ENCODE data around the gene ZBTB25.

Gene ZBTB25

DNA sequence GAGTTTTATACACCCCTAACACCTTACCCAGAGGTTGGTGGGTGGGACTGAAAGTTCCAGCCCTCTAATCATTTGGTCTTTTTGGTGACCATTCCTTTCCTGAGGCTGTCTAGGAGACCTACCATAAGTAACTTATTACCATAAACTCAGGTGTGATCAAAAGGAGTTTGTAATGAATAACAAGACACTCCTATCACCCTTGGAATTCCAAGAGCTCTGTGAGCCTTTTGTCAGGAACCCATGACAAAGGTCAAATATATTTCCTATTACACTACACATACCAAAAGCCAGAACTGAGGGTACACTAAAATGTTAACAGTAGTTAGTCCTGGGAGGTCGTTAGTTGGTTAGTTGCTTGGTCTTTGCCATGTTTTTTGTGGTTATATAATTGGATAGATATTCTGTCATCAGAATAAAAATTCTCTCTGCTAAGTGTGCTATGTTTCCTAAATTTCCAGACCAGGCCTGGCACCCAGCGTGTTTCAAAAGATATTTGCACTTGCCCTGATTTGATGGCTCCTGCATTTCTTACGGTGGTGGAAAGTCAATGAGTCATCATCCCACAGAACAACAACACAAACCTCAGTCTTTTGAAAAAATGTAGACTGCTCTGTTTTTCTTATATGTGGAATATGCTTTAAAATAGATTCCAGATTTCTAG is 65.3 kb downstream of the ZBTB25 start:
- no peak for DNase-seq

DNA sequence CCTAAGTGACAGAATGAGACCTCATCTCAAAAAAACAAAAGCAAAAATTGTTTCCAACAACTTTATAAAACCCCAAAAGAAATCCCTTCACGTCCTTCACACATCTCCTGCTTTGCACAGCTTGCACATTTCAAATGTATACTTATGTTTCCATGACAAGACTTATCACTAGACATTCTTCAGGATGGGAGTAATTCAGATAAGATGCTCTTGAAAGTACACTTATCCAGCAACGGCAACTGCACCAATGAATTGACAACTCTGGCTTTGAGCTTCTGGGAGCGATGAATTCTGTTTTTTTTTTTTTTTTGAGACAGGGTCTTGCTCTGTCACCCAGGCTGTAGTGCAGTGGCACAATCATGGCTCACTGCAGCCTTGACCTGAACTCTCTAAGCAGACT is 69.1 kb downstream of the ZBTB25 start:
- DNase-seq: no peak

DNA sequence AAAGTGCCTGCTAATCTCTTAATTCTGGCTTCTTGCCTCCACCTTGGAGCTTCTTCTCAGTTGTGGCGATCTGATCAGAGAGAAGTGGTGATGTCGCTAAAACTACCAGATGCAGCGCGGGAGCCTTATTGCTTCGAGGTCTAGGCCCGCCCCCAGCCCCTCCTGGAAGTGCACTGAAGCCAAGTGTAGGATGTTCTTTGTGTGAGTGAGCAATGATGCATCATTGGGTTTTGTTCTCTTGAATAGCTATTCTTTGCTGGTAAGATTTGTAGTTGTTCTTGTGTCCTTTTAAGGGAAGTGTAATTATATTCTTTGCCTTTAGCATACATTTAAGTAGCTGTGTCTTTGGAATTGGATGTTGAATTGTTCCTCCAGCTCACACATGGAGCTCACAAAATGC is 79.7 kb downstream of the ZBTB25 start:
- no peak for DNase-seq

DNA sequence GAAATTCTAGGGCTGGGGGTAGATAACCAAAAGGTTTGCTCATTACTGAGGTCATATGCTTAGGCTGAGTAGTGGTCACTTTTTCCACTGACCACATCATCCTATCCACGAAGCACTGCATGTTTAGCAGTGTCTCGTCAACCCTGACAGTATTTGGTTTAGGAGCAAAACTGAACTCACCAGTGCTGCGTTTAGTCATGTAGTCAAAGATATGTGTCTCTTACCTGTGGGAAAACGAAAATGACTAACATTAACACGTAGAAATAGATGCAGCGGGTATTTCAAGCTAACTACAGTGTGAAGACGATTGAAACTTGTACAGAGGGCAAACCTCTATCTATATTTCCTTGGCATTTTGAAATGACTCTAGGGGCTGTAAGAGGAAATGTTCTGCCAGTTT is 80.9 kb downstream of the ZBTB25 start:
- no peak for DNase-seq

DNA sequence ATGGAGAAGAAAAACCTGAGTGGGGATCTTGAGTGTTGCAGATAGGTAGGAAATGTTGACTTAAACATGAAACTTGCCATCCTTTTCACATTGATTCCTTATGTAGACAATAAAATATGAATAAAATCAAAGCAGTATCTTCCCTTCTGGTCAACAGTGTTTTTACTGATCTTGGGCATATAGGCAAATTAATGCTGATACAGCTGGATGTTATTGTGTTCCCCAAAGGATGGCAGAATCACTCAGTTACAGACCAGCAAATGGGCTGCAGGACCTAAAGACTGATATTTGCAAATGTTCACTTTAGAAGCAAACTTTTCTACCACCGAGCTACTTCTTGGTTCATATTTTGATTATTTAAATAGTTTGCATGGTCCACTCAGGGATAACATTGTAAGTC is 81.6 kb downstream of the ZBTB25 start:
- DNase-seq: no peak

DNA sequence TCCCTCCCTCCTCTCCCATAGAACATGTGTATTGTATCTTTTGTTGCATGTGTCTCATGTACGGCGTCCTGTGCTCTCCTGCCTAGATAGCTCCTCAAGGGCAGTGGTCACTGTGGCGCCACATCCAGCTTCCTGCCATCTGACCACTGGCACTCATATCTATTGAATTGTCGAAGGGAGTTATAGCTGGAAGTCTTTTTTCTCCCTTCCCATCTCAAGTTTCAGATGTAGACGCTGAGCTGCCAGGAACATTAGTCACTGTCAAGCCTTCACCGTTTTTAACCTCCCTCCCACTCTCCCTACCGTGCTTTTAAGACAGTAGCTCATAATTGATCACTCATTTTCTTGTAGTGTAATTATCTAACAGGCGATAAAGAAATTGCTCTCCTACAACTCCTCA is 82.5 kb downstream of the ZBTB25 start:
- DNase-seq: no peak

DNA sequence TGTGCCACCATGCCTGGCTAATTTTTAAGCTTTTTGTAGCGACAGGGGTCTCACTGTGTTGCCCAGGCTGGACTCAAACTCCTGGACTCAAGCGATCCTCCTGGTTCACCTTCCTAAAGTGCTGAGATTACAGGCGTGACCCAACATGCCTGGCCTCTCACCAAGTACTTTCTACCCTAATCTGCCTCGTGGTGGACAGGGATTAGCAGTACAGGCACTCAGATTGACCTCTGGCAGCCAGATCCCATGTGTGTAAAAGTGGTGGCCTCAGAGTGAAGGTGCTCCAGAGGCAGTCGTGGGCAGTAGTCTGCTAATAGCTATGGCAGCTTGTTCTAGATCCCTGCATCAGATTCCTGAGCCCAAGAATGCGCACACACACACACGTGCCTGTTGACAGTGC is 84.6 kb downstream of the ZBTB25 start:
- DNase-seq: no peak

DNA sequence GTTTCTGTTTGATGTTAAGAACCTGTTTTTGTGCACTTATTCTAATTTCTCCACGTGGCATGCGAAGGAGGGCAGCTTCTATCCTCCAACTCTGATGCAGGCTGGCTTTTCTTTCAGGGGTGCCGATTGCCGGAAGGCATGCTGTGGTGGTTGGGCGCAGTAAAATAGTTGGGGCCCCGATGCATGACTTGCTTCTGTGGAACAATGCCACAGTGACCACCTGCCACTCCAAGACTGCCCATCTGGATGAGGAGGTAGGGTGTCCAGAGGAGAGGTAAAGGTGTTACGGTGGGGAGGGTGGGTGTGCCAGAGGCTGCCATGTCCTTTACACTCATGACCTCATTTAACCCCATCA is 85.9 kb downstream of the ZBTB25 start:
- no peak for DNase-seq

DNA sequence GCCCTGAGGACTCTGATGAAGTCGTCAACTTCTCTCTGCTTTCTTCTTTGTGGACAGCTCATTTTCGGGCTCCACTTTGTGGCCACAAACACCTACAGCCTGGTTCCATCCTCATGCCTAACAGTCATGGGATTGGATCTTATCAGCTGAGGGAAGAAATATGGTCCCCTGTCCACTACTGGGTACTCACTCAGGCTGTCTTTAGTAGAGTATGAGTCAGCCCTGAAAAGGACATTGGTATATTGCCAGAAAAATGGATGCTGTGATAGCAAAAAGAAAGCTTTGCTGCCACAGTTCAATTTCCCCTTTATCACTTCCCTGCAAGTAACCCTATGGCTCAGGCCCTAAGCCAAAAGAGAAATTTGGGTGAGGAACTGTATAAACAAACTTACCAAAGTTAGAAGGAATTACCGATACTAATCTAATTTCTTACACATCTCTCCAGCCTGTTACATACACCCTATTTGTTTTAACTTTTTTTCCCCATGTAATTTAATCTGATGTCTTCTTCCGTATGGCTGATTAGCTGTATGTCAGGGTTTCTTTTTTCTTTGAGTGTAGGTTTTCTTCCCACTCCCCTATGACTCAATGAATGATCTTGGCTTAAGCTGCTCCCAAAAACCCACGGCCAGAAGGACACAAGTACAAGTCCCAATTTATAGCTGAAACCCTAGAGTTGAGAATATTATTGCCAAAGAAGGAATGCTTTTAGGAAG is 86.4 kb downstream of the ZBTB25 start:
- no peak for DNase-seq

DNA sequence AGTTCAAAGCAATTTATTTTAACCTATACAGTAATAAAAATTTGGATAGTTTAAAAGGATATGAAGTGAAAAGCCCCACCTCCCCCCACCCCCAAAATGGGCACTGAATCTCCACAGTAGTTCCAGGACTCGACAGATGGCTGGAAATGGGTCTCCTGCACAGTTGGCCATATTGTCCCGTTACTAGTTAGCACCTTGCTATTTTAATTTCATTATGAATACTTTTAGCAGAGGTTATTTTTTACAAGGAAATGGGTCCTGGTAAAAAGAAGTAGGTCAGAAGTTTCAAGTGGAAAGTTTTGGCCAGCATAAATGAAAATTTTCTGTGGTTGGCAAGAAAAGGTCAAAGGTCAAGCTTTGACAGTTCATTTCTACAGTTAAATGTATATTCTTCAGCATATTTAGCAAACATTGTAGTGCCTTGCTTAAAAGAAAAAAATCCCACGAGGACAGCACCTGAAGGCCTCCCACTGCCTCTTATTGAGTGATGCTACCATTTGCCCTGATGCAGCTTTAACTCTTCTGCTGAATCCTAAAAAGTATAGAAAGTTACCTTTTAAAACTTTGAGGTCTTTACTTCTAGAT is 87.2 kb downstream of the ZBTB25 start:
- no peak for DNase-seq

DNA sequence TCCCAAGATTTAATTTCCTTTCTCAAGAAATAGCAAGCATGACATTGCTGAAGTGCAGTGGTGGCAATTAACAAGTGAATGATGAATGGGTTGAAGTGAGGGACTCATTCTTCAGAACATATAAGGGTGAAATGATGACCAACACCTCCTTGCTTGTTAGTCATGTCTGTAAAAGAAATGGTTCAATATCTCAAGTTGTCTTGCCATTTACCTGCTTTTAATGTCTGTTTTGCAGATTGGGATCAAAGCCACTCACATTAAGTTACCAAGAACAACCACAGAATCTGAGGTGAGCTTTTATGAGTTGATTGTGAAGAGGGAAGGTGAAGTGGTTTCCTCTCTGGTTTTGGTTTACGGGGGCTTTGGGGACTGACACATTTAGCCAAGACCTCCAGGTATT is 91.4 kb downstream of the ZBTB25 start:
- DNase-seq: no peak

DNA sequence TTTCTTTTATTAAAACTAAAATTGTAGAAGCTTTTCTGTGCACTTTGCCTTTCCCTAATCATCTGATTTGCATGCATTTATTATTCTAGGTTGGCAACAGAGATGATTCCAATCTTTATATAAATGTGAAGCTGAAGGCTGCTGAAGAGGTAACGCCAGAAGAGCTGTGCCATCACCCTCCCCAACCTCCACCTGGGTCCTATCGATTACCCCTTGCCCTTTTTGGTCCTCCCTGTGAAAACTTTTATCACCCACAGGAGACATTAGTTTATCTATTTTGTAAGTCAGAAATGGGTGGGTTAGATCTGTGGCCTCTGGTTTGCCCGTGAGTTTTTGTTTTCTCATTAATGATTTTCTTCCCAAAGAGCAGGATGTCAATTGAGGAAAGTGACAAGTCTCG is 92.6 kb downstream of the ZBTB25 start:
- no peak for DNase-seq

DNA sequence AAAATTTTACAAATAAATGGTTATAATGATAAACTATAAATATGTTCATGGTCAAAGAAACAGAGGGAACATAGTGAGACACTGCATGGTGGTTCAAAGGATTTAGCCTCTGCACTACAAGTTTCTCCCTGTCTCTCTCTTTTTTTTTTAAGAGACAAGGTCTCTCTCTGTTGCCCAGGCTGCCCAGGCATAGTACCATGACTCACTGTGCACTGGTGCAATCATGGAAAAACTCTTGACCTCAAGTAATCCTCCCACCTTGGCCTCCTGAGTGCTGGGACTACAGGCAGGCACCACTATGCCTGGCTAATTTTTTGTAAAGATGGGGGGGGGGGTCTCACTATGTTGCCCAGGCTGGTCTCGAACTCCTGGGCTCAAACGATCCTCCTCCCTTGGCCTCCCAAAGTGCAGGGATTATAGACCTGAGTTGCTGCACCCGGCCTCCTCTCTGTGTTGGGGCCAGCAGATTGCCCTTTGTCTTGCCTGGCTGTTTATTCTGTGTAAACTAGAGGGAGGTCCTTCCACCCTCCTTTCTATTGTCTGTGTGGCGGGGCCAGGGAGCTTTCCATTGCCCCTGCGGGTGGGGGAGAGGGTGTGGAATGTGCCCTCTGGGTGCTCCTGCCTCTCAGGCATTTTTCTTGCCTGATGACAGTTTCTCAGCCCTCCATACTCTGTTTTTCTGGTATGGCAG is 93.4 kb downstream of the ZBTB25 start:
- no peak for DNase-seq

DNA sequence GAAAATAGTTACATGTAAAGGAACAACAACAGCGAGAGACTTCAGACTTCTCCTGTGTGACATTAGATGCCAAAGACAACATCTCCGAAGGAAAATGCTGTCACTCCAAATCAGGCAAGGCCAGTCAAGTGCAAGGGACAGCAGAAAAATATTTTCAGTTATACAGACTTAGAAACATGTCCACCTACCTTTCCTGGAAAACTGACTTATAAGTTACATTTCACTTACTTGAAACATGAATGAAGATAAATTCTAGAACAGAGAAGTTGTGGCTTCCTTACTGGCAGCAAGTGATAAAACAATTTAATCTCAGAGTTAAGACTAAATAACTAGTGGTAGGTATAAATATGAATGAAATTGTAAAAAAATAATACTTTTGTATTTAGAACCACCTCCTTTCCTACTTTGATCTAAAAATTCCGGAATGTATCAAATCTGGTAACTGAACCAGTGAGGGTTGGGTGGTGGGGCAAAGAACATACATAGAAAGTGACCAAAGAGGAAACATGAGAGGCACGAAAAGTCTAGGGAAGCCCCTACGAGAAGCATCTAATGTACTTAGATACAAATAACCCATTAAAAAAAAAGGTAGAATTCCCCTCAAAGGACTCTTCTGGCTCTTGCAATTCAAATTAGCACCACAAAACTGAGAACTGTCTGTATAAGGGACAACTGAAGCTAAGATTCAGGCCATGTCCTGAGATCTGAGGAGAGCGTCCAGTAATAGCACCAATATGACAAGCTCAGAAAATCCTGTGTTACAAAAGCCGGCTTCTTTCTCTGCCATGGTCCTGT is 94.3 kb downstream of the ZBTB25 start:
- no peak for DNase-seq

DNA sequence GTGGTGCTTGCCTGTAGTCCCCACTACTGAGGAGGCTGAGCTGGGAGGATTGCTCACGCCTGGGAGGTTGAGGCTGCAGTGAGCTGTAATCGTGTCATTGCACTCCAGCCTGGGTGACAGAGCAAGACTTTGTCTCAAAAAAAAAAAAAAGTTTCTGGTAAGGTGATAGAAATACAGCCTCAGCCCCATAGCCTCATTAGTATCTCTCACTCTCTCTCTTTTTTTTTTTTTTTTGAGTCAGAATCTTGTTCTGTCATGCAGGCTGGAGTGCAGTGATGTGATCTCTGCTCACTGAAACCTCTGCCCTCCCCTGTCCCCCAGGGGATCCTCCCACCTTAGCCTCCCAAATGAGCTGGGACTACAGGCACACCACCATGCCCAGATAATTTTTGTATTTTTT is 96.3 kb downstream of the ZBTB25 start:
- no peak for DNase-seq

DNA sequence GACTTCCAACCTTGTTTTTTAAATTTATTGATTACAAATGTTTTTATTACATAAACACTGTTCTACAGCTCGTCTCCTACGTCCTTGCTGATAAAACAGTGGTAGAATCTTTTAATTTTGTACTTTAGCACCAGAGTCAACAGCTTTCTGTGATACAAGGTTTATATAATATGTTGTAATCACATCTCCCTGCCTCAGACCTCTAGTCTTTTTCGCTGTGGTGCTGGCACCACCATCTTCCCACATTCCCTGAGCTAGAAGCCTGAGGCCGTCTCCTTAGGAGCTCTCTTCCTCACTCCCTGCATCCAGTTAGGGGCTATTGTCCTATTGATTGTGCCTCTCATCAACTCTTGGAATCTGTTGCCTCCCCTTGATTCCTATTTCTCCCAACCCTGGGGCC is 98.3 kb downstream of the ZBTB25 start:
- DNase-seq: no peak

DNA sequence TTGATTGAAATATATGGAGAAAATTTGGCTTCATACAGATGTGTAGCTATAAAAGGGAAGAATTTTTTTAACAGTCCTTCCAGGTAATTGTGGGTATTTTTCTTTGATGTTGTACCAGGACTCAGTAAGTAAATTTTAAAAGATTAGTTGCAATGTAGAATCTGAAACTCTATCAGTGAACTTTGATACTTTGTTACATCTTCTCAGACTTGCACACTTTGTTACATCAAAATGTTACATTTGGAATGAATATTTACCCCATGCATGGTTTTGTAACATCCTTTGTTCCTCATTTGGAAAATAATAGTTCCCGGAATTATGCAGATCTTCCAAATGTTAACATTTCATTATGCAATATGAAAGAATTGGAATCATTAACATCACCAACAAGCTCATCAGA is 101.7 kb downstream of the ZBTB25 start:
- no peak for DNase-seq

DNA sequence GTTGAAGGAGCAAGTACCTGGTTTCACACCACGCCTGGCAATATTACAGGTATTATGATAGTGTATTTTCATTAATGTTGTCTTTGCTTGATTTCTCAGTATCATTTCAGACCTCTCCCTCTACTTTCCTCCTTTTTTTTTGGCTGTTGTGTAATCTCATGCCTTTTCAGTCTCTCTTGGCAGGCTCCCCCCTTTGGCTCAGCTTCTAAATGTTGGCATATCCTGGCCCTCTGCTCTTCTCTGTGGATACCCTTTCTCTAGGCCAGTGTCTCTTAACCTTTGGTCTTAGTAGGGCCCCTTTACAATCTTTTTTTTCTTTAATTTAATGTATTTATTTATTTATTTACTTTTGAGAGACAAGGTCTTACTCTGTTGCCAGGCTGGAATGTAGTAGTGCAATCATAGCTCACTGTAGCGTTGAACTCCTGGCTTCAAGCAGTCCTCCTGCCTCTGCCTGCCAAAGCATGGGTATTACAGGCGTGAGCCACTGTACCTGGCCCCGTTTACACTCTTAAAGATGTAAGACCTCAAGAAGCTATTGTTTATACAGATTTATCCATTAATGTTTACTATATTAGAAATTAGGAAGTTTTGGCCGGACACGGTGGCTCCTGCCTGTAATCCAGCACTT is 102.7 kb downstream of the ZBTB25 start:
- no peak for DNase-seq

Measured in left hindlimb (tissue), 1 donor.